Activated naive CD4-positive, alpha-beta T cell treated with anti-CD3 and anti-CD28 coated beads for 36 hours (primary cell): Measurements from ENCODE around the gene RUNX2. TPM values are rescaled to one million over a fixed set of nuclear protein-coding genes. Genes with fewer than 3 reads are reported as not detected.
"Not testable (repeated sequence)": the region's sequence is repeated elsewhere in the genome, so short reads cannot be mapped to it uniquely, and the experiment has no call there.

Experiments used
- CTCF ChIA-PET: fragments of 350-600 bp; sonication (Branson Sonifier 250); formaldehyde crosslinking; loops from one replicate; lab custom pipeline; 2021; ENCODE audit warnings: antibody characterized with exemption; lab: Charles Lee
- DNase-seq: peaks from one replicate; pipeline ENCODE4 v3.0.0-alpha.2; 2020
- H3K27ac Mint-ChIP-seq: one replicate; pipeline ENCODE4 v1.8.0; 2021; ENCODE audit warnings: mild to moderate bottlenecking, mixed read lengths
- H3K27me3 Mint-ChIP-seq: one replicate; pipeline ENCODE4 v1.8.0; 2021; ENCODE audit warnings: low read depth, mixed read lengths
- H3K36me3 Mint-ChIP-seq: one replicate; pipeline ENCODE4 v1.8.0; 2021; ENCODE audit warnings: low read depth, mixed read lengths
- H3K4me1 Mint-ChIP-seq: one replicate; pipeline ENCODE4 v1.8.0; 2021; ENCODE audit warnings: low read depth, mixed read lengths
- H3K4me3 Mint-ChIP-seq: one replicate; pipeline ENCODE4 v1.8.0; 2021; ENCODE audit warnings: mild to moderate bottlenecking, moderate library complexity, mixed read lengths
- H3K9me3 Mint-ChIP-seq: one replicate; pipeline ENCODE4 v1.8.0; 2021; ENCODE audit warnings: mixed read lengths
- intact Hi-C: fragments of 100-400 bp; cut with micrococcal nuclease; formaldehyde crosslinking; loops from one replicate; pipeline ENCODE4 v1.15.1; 2023
- total RNA-seq, 2 experiments: library from RNA; stranded (reverse); gene quantifications; one replicate each; pipeline ENCODE4 v1.2.3, GENCODE V29; 2021

The RUNX2 gene
- total RNA-seq = 1 to 10 TPM; 3.1 to 3.6 TPM

DNA sequence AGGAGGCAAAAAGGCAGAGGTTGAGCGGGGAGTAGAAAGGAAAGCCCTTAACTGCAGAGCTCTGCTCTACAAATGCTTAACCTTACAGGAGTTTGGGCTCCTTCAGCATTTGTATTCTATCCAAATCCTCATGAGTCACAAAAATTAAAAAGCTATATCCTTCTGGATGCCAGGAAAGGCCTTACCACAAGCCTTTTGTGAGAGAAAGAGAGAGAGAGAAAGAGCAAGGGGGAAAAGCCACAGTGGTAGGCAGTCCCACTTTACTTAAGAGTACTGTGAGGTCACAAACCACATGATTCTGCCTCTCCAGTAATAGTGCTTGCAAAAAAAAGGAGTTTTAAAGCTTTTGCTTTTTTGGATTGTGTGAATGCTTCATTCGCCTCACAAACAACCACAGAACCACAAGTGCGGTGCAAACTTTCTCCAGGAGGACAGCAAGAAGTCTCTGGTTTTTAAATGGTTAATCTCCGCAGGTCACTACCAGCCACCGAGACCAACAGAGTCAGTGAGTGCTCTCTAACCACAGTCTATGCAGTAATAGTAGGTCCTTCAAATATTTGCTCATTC, at the start of gene RUNX2:
RUNX2 (plus strand) TSS at position 375 of the 567 bp plus-strand sequence. CDS start 397 bp downstream, outside the sequence.
- H3K27ac Mint-ChIP-seq = peak within 1 kb of the TSS; percentile 50
- peak; percentile 34 for DNase-seq
- H3K9me3 Mint-ChIP-seq = no peaks in the 10 kb centered on the region
- H3K36me3 Mint-ChIP-seq = no peaks in the 10 kb centered on the region
- H3K27me3 Mint-ChIP-seq = no peaks in the 10 kb centered on the region
- H3K4me1 Mint-ChIP-seq = peaks cover 56% of the 10 kb centered on the region
- CTCF ChIA-PET = no interaction called here
- intact Hi-C loops = loop anchor here (2.0 to 5.0 kb wide), 3 partner anchors 49 to 396 kb away; partner anchors contain the start of gene SUPT3H
- peak within 1 kb of the TSS; percentile 72 for H3K4me3 Mint-ChIP-seq

GRCh38 chr6:45278367-45278766, 49.8 kb upstream of the RUNX2 start:
- Mint-ChIP-seq H3K27ac (no peak overlapping the region), H3K36me3 (peaks cover 20% of the 10 kb centered on the region), H3K4me3 (no peak overlapping the region), H3K27me3 (no peaks in the 10 kb centered on the region), H3K4me1 (peaks cover 3% of the 10 kb centered on the region), H3K9me3 (peaks cover 2% of the 10 kb centered on the region)
- intact Hi-C loops = no loop called here
- CTCF ChIA-PET = no interaction called here
- DNase-seq = no peak

DNA sequence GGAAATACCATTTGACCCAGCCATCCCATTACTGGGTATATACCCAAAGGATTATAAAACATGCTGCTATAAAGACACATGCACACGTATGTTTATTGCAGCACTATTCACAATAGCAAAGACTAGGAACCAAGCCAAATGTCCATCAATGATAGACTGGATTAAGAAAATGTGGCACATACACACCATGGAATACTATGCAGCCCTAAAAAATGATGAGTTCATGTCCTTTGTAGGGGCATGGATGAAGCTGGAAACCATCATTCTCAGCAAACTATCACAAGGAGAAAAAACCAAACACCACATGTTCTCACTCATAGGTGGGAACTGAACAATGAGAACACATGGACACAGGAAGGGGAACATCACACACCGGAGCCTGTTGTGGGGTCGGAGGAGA, 41.4 kb upstream of the RUNX2 start:
- H3K27me3 Mint-ChIP-seq, CTCF ChIA-PET, H3K4me1 Mint-ChIP-seq, H3K27ac Mint-ChIP-seq, intact Hi-C loops, H3K4me3 Mint-ChIP-seq, DNase-seq, H3K9me3 Mint-ChIP-seq: not testable (repeated sequence)
- peaks cover 15% of the 10 kb centered on the region for H3K36me3 Mint-ChIP-seq

DNA sequence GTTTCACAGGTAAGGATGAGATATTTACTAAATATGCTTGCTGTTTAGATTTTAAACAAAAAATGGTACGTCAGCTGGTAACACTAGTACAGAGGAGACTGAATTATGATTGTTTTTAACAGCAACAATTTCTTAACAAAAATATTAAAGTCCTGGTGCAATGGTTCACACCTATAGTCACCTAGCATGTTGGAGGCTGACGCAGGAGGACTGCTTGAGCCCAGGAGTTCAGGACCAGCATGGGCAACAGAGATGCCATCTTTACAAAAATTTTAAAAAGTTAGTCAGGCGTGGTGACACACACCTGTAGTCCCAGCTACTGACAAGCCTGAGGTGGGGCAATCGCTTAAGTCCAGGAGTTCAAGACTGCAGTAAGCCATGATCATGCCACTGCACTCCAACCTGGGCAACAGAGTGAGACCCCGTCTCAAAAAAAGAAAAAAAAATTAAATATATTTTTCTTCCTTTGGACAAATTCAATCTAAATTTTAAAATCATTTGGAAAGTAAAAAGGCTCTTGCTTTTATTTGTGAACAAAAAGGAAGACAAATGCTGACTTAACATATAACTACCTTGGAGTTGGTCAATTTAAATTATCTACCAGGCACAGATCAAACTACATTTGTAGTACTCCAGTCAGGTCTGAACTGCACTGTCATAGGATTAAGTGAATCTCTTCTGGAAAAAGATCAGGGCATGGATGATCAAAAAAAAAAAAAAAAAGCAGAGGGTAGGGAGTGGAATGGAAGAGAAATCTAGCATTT, 38.2 kb upstream of the RUNX2 start:
- DNase-seq = no peak
- H3K27ac Mint-ChIP-seq = no peak overlapping the region
- H3K4me1 Mint-ChIP-seq = peaks cover 28% of the 10 kb centered on the region
- H3K27me3 Mint-ChIP-seq = no peaks in the 10 kb centered on the region
- CTCF ChIA-PET = no interaction called here
- no peak overlapping the region for H3K4me3 Mint-ChIP-seq
- intact Hi-C loops = loop anchor here (10.0 kb wide), 1 partner anchor 425 kb away; no protein-coding TSS in a partner anchor
- peaks cover 8% of the 10 kb centered on the region for H3K36me3 Mint-ChIP-seq
- H3K9me3 Mint-ChIP-seq = peaks cover 6% of the 10 kb centered on the region

- DNase-seq = no peak
- no peaks in the 10 kb centered on the region for H3K27me3 Mint-ChIP-seq
- H3K4me3 Mint-ChIP-seq = peak overlapping the region; percentile 3
- peaks cover 2% of the 10 kb centered on the region for H3K36me3 Mint-ChIP-seq
- H3K27ac Mint-ChIP-seq = peak overlapping the region; percentile 26
- CTCF ChIA-PET = interaction anchor here (0.7 kb wide), 1 partner anchor 123 kb away, joined by 3 read pairs; no protein-coding TSS in a partner anchor
- H3K9me3 Mint-ChIP-seq = peaks cover 2% of the 10 kb centered on the region
- intact Hi-C loops = loop anchor here (10.0 kb wide), 1 partner anchor 421 kb away; no protein-coding TSS in a partner anchor
- H3K4me1 Mint-ChIP-seq = peaks cover 30% of the 10 kb centered on the region
These were observed 34.8 kb upstream of the RUNX2 start for GRCh38 chr6:45293306-45293705.

- intact Hi-C loops = loop anchor here (10.0 kb wide), 1 partner anchor 421 kb away; no protein-coding TSS in a partner anchor
- CTCF ChIA-PET = interaction anchor here (0.7 kb wide), 1 partner anchor 122 kb away, joined by 3 read pairs; no protein-coding TSS in a partner anchor
- not testable (repeated sequence) for H3K9me3 Mint-ChIP-seq, H3K27me3 Mint-ChIP-seq, DNase-seq, H3K36me3 Mint-ChIP-seq, H3K4me3 Mint-ChIP-seq, H3K27ac Mint-ChIP-seq
- H3K4me1 Mint-ChIP-seq = peaks cover 30% of the 10 kb centered on the region
These were observed 33.9 kb upstream of the RUNX2 start for GRCh38 chr6:45294065-45294701.

GRCh38 chr6:45297320-45297719, 30.8 kb upstream of the RUNX2 start:
- CTCF ChIA-PET = no interaction called here
- intact Hi-C loops = loop anchor here (2.0 to 10.0 kb wide), 2 partner anchors 123 to 417 kb away; no protein-coding TSS in a partner anchor
- Mint-ChIP-seq H3K4me1 (peaks cover 35% of the 10 kb centered on the region), H3K9me3 (no peaks in the 10 kb centered on the region), H3K27ac (no peak overlapping the region), H3K27me3 (no peaks in the 10 kb centered on the region), H3K4me3 (no peak overlapping the region), H3K36me3 (no peaks in the 10 kb centered on the region)
- DNase-seq = no peak

GRCh38 chr6:45299096-45299581, 29.0 kb upstream of the RUNX2 start:
- peaks cover 20% of the 10 kb centered on the region for H3K4me1 Mint-ChIP-seq
- no peak for DNase-seq
- H3K4me3 Mint-ChIP-seq = no peak overlapping the region
- CTCF ChIA-PET = no interaction called here
- peaks cover 6% of the 10 kb centered on the region for H3K9me3 Mint-ChIP-seq
- H3K27me3 Mint-ChIP-seq = no peaks in the 10 kb centered on the region
- intact Hi-C loops = loop anchor here (10.0 kb wide), 1 partner anchor 416 kb away; no protein-coding TSS in a partner anchor
- peaks cover 6% of the 10 kb centered on the region for H3K36me3 Mint-ChIP-seq
- no peak overlapping the region for H3K27ac Mint-ChIP-seq

DNA sequence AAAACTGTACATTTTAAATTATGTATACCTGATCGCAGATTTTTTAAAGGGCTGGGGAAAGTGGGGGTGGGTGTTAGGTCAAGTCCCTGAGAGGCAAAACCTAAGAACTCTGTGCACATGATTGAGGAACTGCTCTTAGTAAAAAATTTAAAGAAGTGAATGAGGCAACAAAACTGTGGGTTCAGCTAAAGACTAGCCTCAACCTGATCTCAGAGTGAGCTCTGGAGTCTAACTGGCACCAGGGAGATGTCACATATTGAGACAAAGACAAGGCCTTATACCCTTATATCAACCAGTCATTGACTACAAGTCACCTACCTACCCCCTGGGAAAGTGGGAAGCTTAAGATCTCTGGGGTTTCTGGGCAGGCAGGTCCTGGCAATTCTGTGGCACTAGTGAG, 27.4 kb upstream of the RUNX2 start:
- Mint-ChIP-seq H3K27me3 (no peaks in the 10 kb centered on the region), H3K4me1 (peaks cover 19% of the 10 kb centered on the region), H3K9me3 (peaks cover 6% of the 10 kb centered on the region), H3K4me3 (no peak overlapping the region), H3K27ac (no peak overlapping the region), H3K36me3 (peaks cover 6% of the 10 kb centered on the region)
- DNase-seq = no peak
- CTCF ChIA-PET = no interaction called here
- intact Hi-C loops = no loop called here

DNA sequence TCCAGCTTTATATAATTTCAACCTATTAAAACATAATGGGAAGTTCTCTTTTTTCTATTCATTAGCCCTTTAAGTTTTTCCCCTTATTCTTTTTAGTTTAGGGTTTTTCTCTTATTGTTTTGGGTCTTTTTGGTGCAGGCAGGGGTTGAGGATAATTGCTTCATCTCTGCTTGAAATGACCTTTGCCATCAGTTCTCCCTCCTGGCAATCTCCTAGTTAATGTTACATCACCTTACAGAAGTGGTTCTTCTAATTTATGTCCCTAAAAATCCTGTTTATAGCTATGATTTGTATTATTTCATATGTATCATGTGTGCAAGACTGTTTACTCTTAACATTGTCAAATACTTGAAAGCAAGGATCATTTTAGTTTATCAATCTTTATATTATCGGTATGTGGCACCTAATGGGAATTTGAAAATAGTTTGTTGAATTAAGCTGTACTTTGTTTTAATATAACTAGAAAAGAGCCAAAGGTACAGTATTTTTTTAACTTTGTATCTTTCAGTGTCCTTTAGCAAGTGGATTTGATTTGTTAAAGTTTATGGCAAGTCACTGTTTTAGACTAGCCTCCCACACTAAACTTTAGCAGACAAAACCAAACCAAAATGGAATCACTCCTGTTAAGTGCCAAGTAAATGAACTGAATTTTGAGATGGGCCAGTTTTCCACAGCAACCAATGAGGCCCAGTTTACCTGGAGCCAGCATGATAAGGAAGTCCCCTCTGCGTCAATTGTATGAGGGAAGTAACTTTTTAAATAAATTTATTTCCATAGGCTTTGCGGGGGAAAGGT, 26.6 kb upstream of the RUNX2 start:
- Mint-ChIP-seq H3K9me3 (peaks cover 14% of the 10 kb centered on the region), H3K4me1 (peaks cover 23% of the 10 kb centered on the region), H3K4me3 (no peak overlapping the region), H3K27ac (no peak overlapping the region), H3K36me3 (peaks cover 13% of the 10 kb centered on the region), H3K27me3 (no peaks in the 10 kb centered on the region)
- DNase-seq = no peak
- intact Hi-C loops = no loop called here
- CTCF ChIA-PET = interaction anchor here (0.7 kb wide), 1 partner anchor 51 kb away, joined by 4 read pairs; no protein-coding TSS in a partner anchor

- Mint-ChIP-seq H3K27me3 (no peaks in the 10 kb centered on the region), H3K27ac (no peak overlapping the region), H3K4me1 (peaks cover 21% of the 10 kb centered on the region), H3K4me3 (no peak overlapping the region), H3K36me3 (peaks cover 22% of the 10 kb centered on the region), H3K9me3 (peaks cover 18% of the 10 kb centered on the region)
- DNase-seq = no peak
- CTCF ChIA-PET = no interaction called here
- intact Hi-C loops = no loop called here
These were observed 25.3 kb upstream of the RUNX2 start for GRCh38 chr6:45302832-45303231.
